ENCODE measurements around the gene ACTN1. TPM values are rescaled to one million over a fixed set of nuclear protein-coding genes. Genes with fewer than 3 reads are reported as not detected.

The ACTN1 gene
- total RNA-seq, 1 donor, result 447 TPM

DNA sequence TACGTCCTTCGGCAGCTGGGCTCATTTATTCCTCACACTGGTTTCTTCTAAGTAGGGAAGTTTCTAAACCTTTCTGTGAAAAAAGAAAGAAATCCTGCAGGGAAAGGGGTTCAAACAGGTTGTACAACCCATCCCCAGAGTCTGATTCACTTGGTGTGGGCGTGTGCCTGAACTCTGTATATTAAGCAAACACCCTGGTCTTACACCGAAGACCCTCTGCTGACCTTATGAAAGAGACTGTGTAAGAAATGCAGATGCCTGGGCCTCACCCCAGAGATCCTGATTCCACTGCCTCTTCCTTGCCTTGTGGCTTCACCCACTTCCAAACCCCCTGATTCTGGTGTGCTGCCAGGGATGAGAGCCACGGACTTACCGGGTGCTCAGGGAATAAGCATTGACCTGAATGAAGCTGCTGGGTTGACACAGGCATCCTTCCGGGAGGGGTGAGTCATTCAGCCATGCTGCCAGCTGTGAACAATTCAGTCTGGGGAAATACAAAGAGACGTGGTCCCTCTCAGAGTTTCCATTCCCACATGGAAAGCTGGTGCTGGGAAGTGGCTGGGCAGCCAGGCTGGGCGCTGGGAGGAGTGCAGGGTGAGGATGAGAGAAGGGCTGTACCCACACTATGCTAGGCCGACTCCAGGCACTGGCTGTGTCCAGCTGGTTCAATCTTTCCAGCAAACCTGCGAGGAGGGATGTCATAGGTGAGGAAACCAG, 26.5 kb upstream of the ACTN1 start:
- peak; percentile 97 for DNase-seq (ENCODE audit: insufficient read length, low spot score, missing footprints)
- Histone ChIP-seq H3K27me3 (ENCODE audit: insufficient read depth, low read length) (no peaks in the 10 kb centered on the region), H3K79me2 (ENCODE audit: insufficient read depth, low read length) (no peaks in the 10 kb centered on the region), H3K36me3 (ENCODE audit: insufficient read depth, low read length) (no peaks in the 10 kb centered on the region), H3K4me3 (ENCODE audit: insufficient read depth, low read length) (peak overlapping the region; percentile 16), H3K4me2 (ENCODE audit: insufficient read depth, low read length) (peak overlapping the region; percentile 63), H3K4me1 (ENCODE audit: insufficient read depth, low read length) (peaks cover 22% of the 10 kb centered on the region), H2AFZ (ENCODE audit: low read length) (peak overlapping the region; percentile 37), H3K27ac (ENCODE audit: low read depth, low read length) (peak overlapping the region; percentile 85), H4K20me1 (ENCODE audit: insufficient read depth, low read length) (no peaks in the 10 kb centered on the region), H3K9me3 (ENCODE audit: low read depth, low read length) (no peaks in the 10 kb centered on the region)
- TF ChIP-seq, protein P1, sequence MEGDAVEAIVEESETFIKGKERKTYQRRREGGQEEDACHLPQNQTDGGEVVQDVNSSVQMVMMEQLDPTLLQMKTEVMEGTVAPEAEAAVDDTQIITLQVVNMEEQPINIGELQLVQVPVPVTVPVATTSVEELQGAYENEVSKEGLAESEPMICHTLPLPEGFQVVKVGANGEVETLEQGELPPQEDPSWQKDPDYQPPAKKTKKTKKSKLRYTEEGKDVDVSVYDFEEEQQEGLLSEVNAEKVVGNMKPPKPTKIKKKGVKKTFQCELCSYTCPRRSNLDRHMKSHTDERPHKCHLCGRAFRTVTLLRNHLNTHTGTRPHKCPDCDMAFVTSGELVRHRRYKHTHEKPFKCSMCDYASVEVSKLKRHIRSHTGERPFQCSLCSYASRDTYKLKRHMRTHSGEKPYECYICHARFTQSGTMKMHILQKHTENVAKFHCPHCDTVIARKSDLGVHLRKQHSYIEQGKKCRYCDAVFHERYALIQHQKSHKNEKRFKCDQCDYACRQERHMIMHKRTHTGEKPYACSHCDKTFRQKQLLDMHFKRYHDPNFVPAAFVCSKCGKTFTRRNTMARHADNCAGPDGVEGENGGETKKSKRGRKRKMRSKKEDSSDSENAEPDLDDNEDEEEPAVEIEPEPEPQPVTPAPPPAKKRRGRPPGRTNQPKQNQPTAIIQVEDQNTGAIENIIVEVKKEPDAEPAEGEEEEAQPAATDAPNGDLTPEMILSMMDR (IDR thresholded peaks at IDR 0.05; ENCODE audit: extremely low read depth, low read depth, low read length), result no peak

DNA sequence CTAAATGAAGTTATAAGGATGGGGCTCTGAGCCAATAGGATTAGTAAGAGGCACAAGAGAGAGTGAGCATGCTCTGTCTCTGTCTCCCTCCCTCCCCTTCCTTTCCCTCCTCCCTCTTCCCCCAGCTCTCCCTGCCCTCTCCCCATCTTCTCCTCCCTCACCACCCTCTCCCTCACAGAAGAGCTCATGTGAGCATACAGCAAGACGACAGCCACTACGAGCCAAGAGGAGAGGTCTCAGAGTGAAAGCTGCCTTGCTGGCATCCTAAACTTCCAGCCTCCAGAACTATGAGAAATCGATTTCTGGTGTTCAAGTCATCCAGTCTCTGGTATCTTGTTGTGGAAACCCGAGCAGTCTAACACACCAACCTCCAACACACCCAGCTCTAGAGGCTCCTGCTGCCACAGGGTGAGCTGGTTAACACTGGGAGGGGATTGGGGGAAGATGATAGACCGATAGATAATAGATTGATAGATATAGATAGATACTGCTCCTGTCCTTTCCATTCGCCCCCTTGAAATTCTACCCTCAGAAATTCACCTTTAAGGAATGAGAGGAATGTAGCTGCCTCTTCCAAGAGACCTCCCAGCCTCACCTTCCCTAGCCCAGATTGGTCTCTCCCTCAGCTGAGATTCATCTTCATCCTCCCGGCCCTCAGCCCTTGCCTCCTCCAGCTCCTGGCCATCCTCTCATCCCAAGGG, 25.8 kb upstream of the ACTN1 start:
- H2AFZ ChIP-seq (ENCODE audit: low read length), result peak overlapping the region; percentile 68
- H4K20me1 ChIP-seq (ENCODE audit: insufficient read depth, low read length), result no peaks in the 10 kb centered on the region
- H3K9me3 ChIP-seq (ENCODE audit: low read depth, low read length), result no peaks in the 10 kb centered on the region
- no peak overlapping the region for H3K4me3 ChIP-seq (ENCODE audit: insufficient read depth, low read length)
- no peaks in the 10 kb centered on the region for H3K27me3 ChIP-seq (ENCODE audit: insufficient read depth, low read length)
- no peak for DNase-seq (ENCODE audit: insufficient read length, low spot score, missing footprints)
- peak overlapping the region; percentile 63 for H3K4me2 ChIP-seq (ENCODE audit: insufficient read depth, low read length)
- H3K27ac ChIP-seq (ENCODE audit: low read depth, low read length), result peak overlapping the region; percentile 85
- H3K79me2 ChIP-seq (ENCODE audit: insufficient read depth, low read length), result no peaks in the 10 kb centered on the region
- TF ChIP-seq, protein P1 (IDR thresholded peaks at IDR 0.05; ENCODE audit: extremely low read depth, low read depth, low read length), result no peak
- H3K4me1 ChIP-seq (ENCODE audit: insufficient read depth, low read length), result peaks cover 22% of the 10 kb centered on the region
- no peaks in the 10 kb centered on the region for H3K36me3 ChIP-seq (ENCODE audit: insufficient read depth, low read length)

DNA sequence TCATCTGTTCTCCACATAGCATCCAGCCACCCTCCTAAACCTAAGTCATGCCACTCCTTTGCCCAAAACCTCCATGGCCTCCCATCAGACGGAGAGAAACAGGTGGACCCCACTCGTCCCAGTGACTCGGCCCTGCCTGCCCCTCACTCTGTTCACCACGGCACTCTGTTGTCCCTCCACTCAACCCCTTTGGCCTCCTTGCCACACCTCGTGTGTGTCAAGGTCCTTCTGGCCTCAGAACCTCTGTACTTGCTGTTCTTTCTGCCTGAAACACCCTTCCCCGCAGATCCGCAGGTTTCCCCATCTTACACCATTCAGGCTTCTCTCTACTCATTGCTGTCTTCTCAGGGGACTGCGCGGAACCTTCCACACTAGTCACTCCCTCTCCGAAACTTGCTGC, 24.5 kb upstream of the ACTN1 start:
- Histone ChIP-seq H4K20me1 (ENCODE audit: insufficient read depth, low read length) (no peaks in the 10 kb centered on the region), H3K36me3 (ENCODE audit: insufficient read depth, low read length) (no peaks in the 10 kb centered on the region), H3K9me3 (ENCODE audit: low read depth, low read length) (no peaks in the 10 kb centered on the region), H2AFZ (ENCODE audit: low read length) (no peak overlapping the region), H3K79me2 (ENCODE audit: insufficient read depth, low read length) (no peaks in the 10 kb centered on the region), H3K27me3 (ENCODE audit: insufficient read depth, low read length) (no peaks in the 10 kb centered on the region), H3K4me2 (ENCODE audit: insufficient read depth, low read length) (no peak overlapping the region), H3K27ac (ENCODE audit: low read depth, low read length) (no peak overlapping the region), H3K4me3 (ENCODE audit: insufficient read depth, low read length) (no peak overlapping the region), H3K4me1 (ENCODE audit: insufficient read depth, low read length) (peaks cover 20% of the 10 kb centered on the region)
- TF ChIP-seq, protein P1 (IDR thresholded peaks at IDR 0.05; ENCODE audit: extremely low read depth, low read depth, low read length), result no peak
- DNase-seq (ENCODE audit: insufficient read length, low spot score, missing footprints), result no peak

DNA sequence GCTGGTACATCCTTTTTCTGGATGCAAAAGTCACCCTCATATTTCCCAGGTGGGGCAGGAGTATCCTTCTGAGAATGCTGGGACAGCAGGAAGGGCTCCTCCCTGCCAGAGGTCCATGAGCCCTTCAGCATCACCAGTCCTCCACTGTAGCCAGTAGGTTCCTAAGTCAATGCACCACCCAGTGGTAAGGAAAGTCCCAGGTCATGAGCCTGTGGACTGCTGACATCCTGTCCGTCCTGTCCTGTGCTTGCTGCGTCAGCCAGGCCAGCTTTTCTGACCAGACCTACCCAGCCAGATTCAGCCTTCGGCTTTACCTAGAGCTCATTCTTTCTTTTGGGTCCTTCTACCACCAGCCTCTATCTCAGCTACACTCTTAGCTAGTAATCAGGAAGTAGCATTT, 23.0 kb upstream of the ACTN1 start:
- no peaks in the 10 kb centered on the region for H3K9me3 ChIP-seq (ENCODE audit: low read depth, low read length)
- no peak overlapping the region for H3K4me2 ChIP-seq (ENCODE audit: insufficient read depth, low read length)
- H3K27ac ChIP-seq (ENCODE audit: low read depth, low read length), result no peak overlapping the region
- peak overlapping the region; percentile 49 for H2AFZ ChIP-seq (ENCODE audit: low read length)
- H3K79me2 ChIP-seq (ENCODE audit: insufficient read depth, low read length), result no peaks in the 10 kb centered on the region
- TF ChIP-seq, protein P1 (IDR thresholded peaks at IDR 0.05; ENCODE audit: extremely low read depth, low read depth, low read length), result peak; percentile 39
- H3K36me3 ChIP-seq (ENCODE audit: insufficient read depth, low read length), result no peaks in the 10 kb centered on the region
- H3K4me1 ChIP-seq (ENCODE audit: insufficient read depth, low read length), result peaks cover 16% of the 10 kb centered on the region
- DNase-seq (ENCODE audit: insufficient read length, low spot score, missing footprints), result peak; percentile 65
- H3K4me3 ChIP-seq (ENCODE audit: insufficient read depth, low read length), result no peak overlapping the region
- no peaks in the 10 kb centered on the region for H3K27me3 ChIP-seq (ENCODE audit: insufficient read depth, low read length)
- H4K20me1 ChIP-seq (ENCODE audit: insufficient read depth, low read length), result no peaks in the 10 kb centered on the region
